Endothelial cell (in vitro differentiated cells): ENCODE results near the gene MAP3K7CL. TPM values are rescaled to one million over a fixed set of nuclear protein-coding genes. Genes with fewer than 3 reads are reported as not detected.

Experiments used
- DNase-seq: peaks from one replicate; pipeline ENCODE4 v3.0.0; 2021; ENCODE audit warnings: low spot score
- H3K27ac Mint-ChIP-seq: one replicate; pipeline ENCODE4 v1.8.0; 2021; ENCODE audit warnings: mixed read lengths, inconsistent platforms; ENCODE audit not compliant: unreplicated experiment
- H3K27me3 Mint-ChIP-seq: one replicate; pipeline ENCODE4 v1.8.0; 2021; ENCODE audit warnings: mild to moderate bottlenecking, moderate library complexity, mixed read lengths, inconsistent platforms; ENCODE audit not compliant: unreplicated experiment
- H3K36me3 Mint-ChIP-seq: one replicate; pipeline ENCODE4 v1.8.0; 2021; ENCODE audit warnings: mild to moderate bottlenecking, low read depth, mixed read lengths, inconsistent platforms; ENCODE audit not compliant: unreplicated experiment
- H3K4me1 Mint-ChIP-seq: one replicate; pipeline ENCODE4 v1.8.0; 2021; ENCODE audit warnings: mild to moderate bottlenecking, mixed read lengths, inconsistent platforms; ENCODE audit not compliant: unreplicated experiment
- H3K4me3 Mint-ChIP-seq: one replicate; pipeline ENCODE4 v1.8.0; 2021; ENCODE audit warnings: mild to moderate bottlenecking, mixed read lengths, inconsistent platforms; ENCODE audit not compliant: unreplicated experiment
- H3K9me3 Mint-ChIP-seq: one replicate; pipeline ENCODE4 v1.8.0; 2021; ENCODE audit warnings: mixed read lengths, inconsistent platforms; ENCODE audit not compliant: unreplicated experiment
- total RNA-seq: library from RNA; stranded (reverse); fragmentation: NEBNext Ultra II Directional; extraction: Animal tissue kit (Norgen Biotek cat#: 25700); gene quantifications from one replicate; pipeline ENCODE4 v1.2.1, GENCODE V29; 2021; ENCODE audit not compliant: unreplicated experiment
- TF ChIP-seq, protein P1 (sequence below): fragments of 200-600 bp; sonication (generic); IDR thresholded peaks from one replicate; pipeline ENCODE4 v1.5.0; 2021; ENCODE audit warnings: antibody characterized with exemption; ENCODE audit not compliant: unreplicated experiment

The MAP3K7CL gene
- total RNA-seq, 1 donor from 2014 or later = 1.0 TPM

DNA sequence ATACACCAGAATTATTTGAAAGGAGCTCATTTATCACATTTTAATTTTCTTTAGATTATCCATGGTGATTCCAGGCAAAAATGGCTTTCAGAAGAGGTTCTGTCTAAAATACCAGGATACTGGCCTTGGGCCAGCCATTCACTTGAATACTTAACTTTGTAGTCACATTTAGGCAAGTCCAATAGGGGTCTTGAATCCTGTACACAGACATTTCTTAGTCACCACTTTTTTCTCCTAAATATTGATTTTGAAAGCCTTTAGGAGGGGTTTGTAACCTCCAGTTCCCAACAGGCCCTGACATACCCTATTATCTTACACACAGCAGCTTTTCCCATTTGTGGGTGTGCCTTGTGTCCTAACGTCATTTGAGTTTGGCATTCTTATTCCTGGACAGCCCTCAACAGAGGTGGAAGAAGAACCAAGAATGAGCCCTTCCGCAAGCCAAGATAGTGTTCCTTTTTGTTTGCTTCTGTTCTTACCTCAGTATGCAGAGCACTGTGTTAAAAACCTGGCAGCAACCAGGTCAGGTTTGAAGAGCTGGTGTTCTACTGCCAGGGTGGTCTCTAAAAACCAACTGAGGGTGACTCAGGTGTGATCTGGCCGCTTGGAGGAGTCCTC is 19.5 kb downstream of the MAP3K7CL start:
- H3K4me3 Mint-ChIP-seq = no peak overlapping the region
- H3K9me3 Mint-ChIP-seq = no peaks in the 10 kb centered on the region
- no peaks in the 10 kb centered on the region for H3K36me3 Mint-ChIP-seq
- no peaks in the 10 kb centered on the region for H3K27me3 Mint-ChIP-seq
- H3K4me1 Mint-ChIP-seq = no peaks in the 10 kb centered on the region
- no peak overlapping the region for H3K27ac Mint-ChIP-seq
- DNase-seq = no peak
- TF ChIP-seq, protein P1, sequence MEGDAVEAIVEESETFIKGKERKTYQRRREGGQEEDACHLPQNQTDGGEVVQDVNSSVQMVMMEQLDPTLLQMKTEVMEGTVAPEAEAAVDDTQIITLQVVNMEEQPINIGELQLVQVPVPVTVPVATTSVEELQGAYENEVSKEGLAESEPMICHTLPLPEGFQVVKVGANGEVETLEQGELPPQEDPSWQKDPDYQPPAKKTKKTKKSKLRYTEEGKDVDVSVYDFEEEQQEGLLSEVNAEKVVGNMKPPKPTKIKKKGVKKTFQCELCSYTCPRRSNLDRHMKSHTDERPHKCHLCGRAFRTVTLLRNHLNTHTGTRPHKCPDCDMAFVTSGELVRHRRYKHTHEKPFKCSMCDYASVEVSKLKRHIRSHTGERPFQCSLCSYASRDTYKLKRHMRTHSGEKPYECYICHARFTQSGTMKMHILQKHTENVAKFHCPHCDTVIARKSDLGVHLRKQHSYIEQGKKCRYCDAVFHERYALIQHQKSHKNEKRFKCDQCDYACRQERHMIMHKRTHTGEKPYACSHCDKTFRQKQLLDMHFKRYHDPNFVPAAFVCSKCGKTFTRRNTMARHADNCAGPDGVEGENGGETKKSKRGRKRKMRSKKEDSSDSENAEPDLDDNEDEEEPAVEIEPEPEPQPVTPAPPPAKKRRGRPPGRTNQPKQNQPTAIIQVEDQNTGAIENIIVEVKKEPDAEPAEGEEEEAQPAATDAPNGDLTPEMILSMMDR = no peak

DNA sequence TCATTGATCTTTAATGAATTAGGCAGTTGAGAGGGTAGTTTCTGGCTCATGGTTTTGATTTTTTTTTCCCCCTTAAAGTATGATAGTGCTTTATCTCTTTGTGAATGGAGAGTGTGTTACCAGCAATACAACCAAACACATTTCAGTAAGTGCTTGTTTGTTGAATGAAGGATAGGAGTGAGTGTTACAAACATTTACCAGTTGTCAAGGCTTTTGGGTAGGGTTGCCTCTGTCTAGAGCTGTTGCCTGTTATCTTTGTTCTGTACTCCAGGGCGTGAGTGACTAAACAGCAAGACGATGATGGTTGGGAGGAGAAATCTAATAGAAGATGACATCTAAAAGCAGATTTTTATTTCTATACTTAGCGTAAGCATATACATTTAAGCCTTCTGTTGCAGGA is 21.5 kb downstream of the MAP3K7CL start:
- Mint-ChIP-seq H3K27me3 (no peaks in the 10 kb centered on the region), H3K36me3 (no peaks in the 10 kb centered on the region), H3K27ac (no peak overlapping the region), H3K4me1 (no peaks in the 10 kb centered on the region), H3K4me3 (no peak overlapping the region), H3K9me3 (no peaks in the 10 kb centered on the region)
- TF ChIP-seq, protein P1 = no peak
- no peak for DNase-seq

DNA sequence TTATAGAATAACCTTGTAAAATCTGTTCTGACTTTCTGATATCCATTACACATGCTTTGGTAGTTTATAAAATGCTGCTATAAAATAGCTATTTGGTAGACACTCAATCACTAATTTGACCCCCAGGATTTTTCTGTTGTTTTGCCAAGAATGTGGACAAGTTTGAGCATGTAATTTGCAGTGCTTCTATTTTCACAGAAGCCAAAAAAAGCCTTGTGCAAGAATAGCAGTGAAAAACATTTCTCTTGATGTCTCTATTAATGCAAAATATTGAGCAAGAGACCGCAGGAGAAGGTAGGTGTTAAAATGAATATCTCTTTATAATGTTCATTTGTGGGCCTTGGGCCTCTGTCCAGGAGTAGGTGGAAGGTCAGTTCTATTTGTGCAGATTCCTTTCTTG is 22.5 kb downstream of the MAP3K7CL start:
- DNase-seq = no peak
- no peak overlapping the region for H3K27ac Mint-ChIP-seq
- no peaks in the 10 kb centered on the region for H3K9me3 Mint-ChIP-seq
- TF ChIP-seq, protein P1 = no peak
- no peaks in the 10 kb centered on the region for H3K36me3 Mint-ChIP-seq
- no peaks in the 10 kb centered on the region for H3K27me3 Mint-ChIP-seq
- no peak overlapping the region for H3K4me3 Mint-ChIP-seq
- no peaks in the 10 kb centered on the region for H3K4me1 Mint-ChIP-seq

DNA sequence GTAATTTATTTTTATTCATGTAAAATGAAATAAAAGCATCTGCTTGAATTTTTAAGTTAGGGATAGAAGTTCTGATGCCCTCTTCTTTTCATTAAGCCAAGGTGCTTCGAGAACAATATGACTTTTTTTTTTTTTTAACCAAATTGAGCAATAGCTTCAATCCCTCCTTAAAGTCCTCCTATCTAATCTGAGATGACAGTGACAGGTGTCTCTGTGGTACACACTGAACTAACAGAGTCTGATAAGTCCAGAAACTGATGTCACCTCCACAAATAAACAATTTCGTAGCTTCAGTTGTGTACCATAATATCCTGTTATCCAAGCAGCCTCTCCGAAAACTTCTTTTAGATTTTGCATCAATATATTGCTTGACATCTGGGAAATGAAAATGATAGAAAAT is 23.8 kb downstream of the MAP3K7CL start:
- no peak for DNase-seq
- no peak overlapping the region for H3K4me3 Mint-ChIP-seq
- no peaks in the 10 kb centered on the region for H3K36me3 Mint-ChIP-seq
- H3K9me3 Mint-ChIP-seq = no peaks in the 10 kb centered on the region
- H3K27ac Mint-ChIP-seq = no peak overlapping the region
- H3K4me1 Mint-ChIP-seq = no peaks in the 10 kb centered on the region
- no peaks in the 10 kb centered on the region for H3K27me3 Mint-ChIP-seq
- TF ChIP-seq, protein P1 = no peak

DNA sequence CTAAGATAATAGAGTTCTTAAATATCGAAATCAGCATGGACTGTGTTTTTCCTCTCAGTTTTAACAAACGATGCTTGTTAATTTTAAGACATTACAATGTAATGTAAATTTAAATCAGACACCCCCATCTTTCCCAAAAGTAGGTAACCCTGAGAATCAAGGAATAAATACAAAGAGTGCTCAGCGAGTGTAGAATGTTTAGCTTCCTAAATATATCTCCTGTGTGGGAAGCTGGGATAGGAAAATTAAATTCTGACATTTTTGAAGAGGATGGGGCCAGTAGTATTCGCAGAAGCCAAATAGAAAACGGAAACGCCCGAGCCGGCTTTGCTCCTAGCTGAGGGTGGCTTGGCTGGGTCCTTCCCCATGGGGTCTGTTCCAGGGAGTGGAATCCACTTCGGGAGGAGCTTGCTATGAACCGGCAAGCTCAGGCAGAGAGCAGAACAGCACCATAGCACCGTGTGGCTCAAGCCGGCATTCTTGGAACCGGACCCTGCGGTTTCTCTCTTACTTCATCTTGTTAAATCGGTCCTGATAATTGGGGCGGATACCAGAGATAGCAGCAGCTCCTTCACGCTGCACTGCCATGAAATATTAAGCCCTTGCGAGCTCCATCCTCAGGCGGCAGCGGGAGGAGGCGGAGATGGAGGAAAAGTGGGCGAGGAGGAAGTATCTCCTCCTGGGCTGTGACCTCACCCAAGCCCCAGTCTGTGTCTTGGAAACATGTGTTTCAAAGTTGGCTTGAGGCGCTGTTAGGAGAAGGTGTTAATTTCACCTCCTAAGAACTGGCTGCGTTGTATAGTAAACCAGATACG is 24.9 kb downstream of the MAP3K7CL start:
- TF ChIP-seq, protein P1 = no peak
- Mint-ChIP-seq H3K27me3 (peaks cover 1% of the 10 kb centered on the region), H3K27ac (no peak overlapping the region), H3K36me3 (no peaks in the 10 kb centered on the region), H3K9me3 (no peaks in the 10 kb centered on the region), H3K4me3 (no peak overlapping the region), H3K4me1 (peaks cover 5% of the 10 kb centered on the region)
- no peak for DNase-seq
